HepG2 (cell line): ENCODE results near the gene LLGL2. TPM values are rescaled to one million over a fixed set of nuclear protein-coding genes. Genes with fewer than 3 reads are reported as not detected.
A peak's percentile ranks its signal among the peaks of the same experiment; 100 is the strongest.

ENCODE experiments used
- CCDC6 ChIP-seq: sonication (generic); formaldehyde crosslinking; IDR thresholded peaks from 2 replicates; pipeline ENCODE4 v1.8.1; 2022; ENCODE audit warnings: mild to moderate bottlenecking, missing genetic modification reagents, moderate library complexity
- NFYB ChIP-seq: sonication (generic); formaldehyde crosslinking; IDR thresholded peaks from 2 replicates; pipeline ENCODE4 v1.4.0; 2020; ENCODE audit warnings: missing genetic modification reagents
- PAWR ChIP-seq: sonication (generic); formaldehyde crosslinking; IDR thresholded peaks from 2 replicates; pipeline ENCODE4 v1.4.0; 2020; ENCODE audit warnings: missing genetic modification reagents, mild to moderate bottlenecking, borderline replicate concordance
- RBM39 ChIP-seq: fragments of 200-400 bp; formaldehyde crosslinking; IDR thresholded peaks from one replicate; pipeline ENCODE4 v1.6.1; 2018; ENCODE audit warnings: antibody characterized with exemption, mild to moderate bottlenecking, low read depth, low read length; ENCODE audit not compliant: poor library complexity, severe bottlenecking
- REXO4 ChIP-seq: sonication (generic); formaldehyde crosslinking; IDR thresholded peaks from 2 replicates; pipeline ENCODE4 v1.8.0; 2022; ENCODE audit warnings: missing genetic modification reagents, mild to moderate bottlenecking, borderline replicate concordance
- SMARCC2 ChIP-seq: fragments of 450-650 bp; IDR thresholded peaks from 2 replicates; pipeline ENCODE4 v1.6.1; 2017; ENCODE audit warnings: antibody characterized with exemption, mild to moderate bottlenecking
- TBX2 ChIP-seq: sonication (generic); formaldehyde crosslinking; IDR thresholded peaks from 2 replicates; pipeline ENCODE4 v1.5.0; 2020; ENCODE audit warnings: missing genetic modification reagents, mild to moderate bottlenecking, borderline replicate concordance
- ZSCAN25 ChIP-seq: sonication (generic); formaldehyde crosslinking; IDR thresholded peaks from 2 replicates; pipeline ENCODE4 v1.8.0; 2022; ENCODE audit warnings: mild to moderate bottlenecking, missing genetic modification reagents
- polyA plus RNA-seq, 8 experiments: library from polyadenylated mRNA; depleted of rRNA in 3 of 8; stranded (reverse) in 7 of 8; unstranded in 1 of 8; fragments of >200 nt; fragmentation: Illumina TruSeq in 4 of 8; extraction: Trizol in 4 of 8; gene quantifications; 2 replicates each; pipeline versions ENCODE4 v1.2.1 to v1.2.3, GENCODE V29; 2011 to 2016; ENCODE audit warnings: low read depth in 4 of 8, missing spikeins in 1 of 8, mixed read lengths in 1 of 8; ENCODE audit not compliant: insufficient read depth in 1 of 8
- total RNA-seq, 5 experiments: library from RNA; depleted of rRNA; stranded (reverse); fragments of >200 nt; fragmentation: Illumina TruSeq; extraction: Trizol; gene quantifications; 2 replicates each; pipeline ENCODE4 v1.2.3, GENCODE V29; 2016; ENCODE audit warnings: low read depth in 1 of 5
- TF ChIP-seq, protein P1 (sequence below): sonication (generic); formaldehyde crosslinking; IDR thresholded peaks from 2 replicates; pipeline ENCODE4 v1.4.0; 2020; ENCODE audit warnings: mild to moderate bottlenecking, missing genetic modification reagents
- TF ChIP-seq, protein P2 (sequence below): sonication (generic); formaldehyde crosslinking; IDR thresholded peaks from 2 replicates; pipeline ENCODE4 v1.4.0; 2020; ENCODE audit warnings: missing genetic modification reagents
- TF ChIP-seq, protein P3 (sequence below): sonication (generic); formaldehyde crosslinking; IDR thresholded peaks from 2 replicates; pipeline ENCODE4 v1.4.0; 2020; ENCODE audit warnings: low read depth, missing genetic modification reagents
- TF ChIP-seq, protein P4 (sequence below): sonication (generic); formaldehyde crosslinking; IDR thresholded peaks from 2 replicates; pipeline ENCODE4 v1.4.0; 2020; ENCODE audit warnings: missing genetic modification reagents
- TF ChIP-seq, protein P5 (sequence below): sonication (generic); formaldehyde crosslinking; IDR thresholded peaks from 2 replicates; pipeline ENCODE4 v1.5.0; 2020; ENCODE audit warnings: mild to moderate bottlenecking, missing genetic modification reagents, borderline replicate concordance

Gene LLGL2
- total and polyA plus RNA-seq, 2 of the 13 experiments (the other 11 are each of a cell fraction or from before 2014, with no cell fraction given) = 83.0 to 86.7 TPM

DNA sequence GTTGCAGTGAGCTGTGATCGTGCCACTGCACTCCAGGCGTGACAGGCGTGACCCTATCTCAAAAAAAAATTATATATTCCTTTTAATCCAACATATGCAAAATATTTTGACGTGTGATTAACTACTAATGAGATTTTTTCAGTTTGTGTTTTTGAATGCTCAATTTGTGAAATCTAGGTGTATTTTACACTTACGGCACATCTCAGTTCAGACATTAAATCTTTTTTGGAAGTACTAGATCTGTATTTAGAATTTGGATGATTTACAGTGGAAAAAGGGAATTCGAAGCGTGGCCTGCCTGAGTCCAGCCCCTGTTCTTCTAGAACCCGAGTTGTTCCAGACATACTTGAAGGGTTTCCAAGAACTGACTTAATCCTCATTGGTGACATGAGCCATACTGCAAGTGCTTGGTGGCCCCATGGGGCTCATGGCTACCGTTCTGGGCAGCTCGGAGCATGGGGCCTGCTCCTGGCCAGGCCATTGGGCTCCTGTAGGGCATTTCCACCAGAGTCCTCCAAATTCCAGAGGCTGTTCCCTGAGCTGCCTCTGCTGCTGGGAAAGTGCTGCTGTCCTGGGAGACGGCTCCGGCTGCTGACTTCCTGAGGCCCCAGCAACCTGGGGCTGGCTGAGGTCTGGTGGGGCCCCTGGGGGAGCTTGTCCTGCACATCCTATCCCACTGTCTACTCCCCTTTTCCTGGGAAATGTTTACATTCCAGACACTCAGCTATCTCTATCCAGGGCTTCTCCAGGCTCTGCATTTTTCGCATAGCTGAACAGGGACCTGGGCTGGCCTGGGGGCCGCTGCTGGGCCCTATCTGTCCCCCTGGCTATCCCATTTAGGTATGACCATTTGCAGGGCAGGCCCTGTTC is 27.2 kb downstream of the LLGL2 start (continued):
- TF ChIP-seq, protein P1, sequence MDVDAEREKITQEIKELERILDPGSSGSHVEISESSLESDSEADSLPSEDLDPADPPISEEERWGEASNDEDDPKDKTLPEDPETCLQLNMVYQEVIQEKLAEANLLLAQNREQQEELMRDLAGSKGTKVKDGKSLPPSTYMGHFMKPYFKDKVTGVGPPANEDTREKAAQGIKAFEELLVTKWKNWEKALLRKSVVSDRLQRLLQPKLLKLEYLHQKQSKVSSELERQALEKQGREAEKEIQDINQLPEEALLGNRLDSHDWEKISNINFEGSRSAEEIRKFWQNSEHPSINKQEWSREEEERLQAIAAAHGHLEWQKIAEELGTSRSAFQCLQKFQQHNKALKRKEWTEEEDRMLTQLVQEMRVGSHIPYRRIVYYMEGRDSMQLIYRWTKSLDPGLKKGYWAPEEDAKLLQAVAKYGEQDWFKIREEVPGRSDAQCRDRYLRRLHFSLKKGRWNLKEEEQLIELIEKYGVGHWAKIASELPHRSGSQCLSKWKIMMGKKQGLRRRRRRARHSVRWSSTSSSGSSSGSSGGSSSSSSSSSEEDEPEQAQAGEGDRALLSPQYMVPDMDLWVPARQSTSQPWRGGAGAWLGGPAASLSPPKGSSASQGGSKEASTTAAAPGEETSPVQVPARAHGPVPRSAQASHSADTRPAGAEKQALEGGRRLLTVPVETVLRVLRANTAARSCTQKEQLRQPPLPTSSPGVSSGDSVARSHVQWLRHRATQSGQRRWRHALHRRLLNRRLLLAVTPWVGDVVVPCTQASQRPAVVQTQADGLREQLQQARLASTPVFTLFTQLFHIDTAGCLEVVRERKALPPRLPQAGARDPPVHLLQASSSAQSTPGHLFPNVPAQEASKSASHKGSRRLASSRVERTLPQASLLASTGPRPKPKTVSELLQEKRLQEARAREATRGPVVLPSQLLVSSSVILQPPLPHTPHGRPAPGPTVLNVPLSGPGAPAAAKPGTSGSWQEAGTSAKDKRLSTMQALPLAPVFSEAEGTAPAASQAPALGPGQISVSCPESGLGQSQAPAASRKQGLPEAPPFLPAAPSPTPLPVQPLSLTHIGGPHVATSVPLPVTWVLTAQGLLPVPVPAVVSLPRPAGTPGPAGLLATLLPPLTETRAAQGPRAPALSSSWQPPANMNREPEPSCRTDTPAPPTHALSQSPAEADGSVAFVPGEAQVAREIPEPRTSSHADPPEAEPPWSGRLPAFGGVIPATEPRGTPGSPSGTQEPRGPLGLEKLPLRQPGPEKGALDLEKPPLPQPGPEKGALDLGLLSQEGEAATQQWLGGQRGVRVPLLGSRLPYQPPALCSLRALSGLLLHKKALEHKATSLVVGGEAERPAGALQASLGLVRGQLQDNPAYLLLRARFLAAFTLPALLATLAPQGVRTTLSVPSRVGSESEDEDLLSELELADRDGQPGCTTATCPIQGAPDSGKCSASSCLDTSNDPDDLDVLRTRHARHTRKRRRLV (CRISPR knock-in tag) = no peak
- TF ChIP-seq ZSCAN25 (CRISPR knock-in tag) (no peak), RBM39 (no peak), NFYB (CRISPR knock-in tag) (no peak), REXO4 (CRISPR knock-in tag) (no peak), CCDC6 (CRISPR knock-in tag) (no peak), SMARCC2 (no peak), TBX2 (CRISPR knock-in tag) (peak; percentile 72), PAWR (CRISPR knock-in tag) (no peak)
- TF ChIP-seq, protein P2, sequence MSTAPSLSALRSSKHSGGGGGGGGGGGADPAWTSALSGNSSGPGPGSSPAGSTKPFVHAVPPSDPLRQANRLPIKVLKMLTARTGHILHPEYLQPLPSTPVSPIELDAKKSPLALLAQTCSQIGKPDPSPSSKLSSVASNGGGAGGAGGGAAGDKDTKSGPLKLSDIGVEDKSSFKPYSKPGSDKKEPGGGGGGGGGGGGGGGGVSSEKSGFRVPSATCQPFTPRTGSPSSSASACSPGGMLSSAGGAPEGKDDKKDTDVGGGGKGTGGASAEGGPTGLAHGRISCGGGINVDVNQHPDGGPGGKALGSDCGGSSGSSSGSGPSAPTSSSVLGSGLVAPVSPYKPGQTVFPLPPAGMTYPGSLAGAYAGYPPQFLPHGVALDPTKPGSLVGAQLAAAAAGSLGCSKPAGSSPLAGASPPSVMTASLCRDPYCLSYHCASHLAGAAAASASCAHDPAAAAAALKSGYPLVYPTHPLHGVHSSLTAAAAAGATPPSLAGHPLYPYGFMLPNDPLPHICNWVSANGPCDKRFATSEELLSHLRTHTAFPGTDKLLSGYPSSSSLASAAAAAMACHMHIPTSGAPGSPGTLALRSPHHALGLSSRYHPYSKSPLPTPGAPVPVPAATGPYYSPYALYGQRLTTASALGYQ (CRISPR knock-in tag) = peak; percentile 65; the same call in 1 of the 2 replicates
- TF ChIP-seq, protein P3, sequence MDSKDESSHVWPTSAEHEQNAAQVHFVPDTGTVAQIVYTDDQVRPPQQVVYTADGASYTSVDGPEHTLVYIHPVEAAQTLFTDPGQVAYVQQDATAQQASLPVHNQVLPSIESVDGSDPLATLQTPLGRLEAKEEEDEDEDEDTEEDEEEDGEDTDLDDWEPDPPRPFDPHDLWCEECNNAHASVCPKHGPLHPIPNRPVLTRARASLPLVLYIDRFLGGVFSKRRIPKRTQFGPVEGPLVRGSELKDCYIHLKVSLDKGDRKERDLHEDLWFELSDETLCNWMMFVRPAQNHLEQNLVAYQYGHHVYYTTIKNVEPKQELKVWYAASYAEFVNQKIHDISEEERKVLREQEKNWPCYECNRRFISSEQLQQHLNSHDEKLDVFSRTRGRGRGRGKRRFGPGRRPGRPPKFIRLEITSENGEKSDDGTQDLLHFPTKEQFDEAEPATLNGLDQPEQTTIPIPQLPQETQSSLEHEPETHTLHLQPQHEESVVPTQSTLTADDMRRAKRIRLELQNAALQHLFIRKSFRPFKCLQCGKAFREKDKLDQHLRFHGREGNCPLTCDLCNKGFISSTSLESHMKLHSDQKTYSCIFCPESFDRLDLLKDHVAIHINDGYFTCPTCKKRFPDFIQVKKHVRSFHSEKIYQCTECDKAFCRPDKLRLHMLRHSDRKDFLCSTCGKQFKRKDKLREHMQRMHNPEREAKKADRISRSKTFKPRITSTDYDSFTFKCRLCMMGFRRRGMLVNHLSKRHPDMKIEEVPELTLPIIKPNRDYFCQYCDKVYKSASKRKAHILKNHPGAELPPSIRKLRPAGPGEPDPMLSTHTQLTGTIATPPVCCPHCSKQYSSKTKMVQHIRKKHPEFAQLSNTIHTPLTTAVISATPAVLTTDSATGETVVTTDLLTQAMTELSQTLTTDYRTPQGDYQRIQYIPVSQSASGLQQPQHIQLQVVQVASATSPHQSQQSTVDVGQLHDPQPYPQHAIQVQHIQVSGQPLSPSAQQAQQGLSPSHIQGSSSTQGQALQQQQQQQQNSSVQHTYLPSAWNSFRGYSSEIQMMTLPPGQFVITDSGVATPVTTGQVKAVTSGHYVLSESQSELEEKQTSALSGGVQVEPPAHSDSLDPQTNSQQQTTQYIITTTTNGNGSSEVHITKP (CRISPR knock-in tag) = no peak
- TF ChIP-seq, protein P4, sequence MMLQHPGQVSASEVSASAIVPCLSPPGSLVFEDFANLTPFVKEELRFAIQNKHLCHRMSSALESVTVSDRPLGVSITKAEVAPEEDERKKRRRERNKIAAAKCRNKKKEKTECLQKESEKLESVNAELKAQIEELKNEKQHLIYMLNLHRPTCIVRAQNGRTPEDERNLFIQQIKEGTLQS = no peak
- TF ChIP-seq, protein P5, sequence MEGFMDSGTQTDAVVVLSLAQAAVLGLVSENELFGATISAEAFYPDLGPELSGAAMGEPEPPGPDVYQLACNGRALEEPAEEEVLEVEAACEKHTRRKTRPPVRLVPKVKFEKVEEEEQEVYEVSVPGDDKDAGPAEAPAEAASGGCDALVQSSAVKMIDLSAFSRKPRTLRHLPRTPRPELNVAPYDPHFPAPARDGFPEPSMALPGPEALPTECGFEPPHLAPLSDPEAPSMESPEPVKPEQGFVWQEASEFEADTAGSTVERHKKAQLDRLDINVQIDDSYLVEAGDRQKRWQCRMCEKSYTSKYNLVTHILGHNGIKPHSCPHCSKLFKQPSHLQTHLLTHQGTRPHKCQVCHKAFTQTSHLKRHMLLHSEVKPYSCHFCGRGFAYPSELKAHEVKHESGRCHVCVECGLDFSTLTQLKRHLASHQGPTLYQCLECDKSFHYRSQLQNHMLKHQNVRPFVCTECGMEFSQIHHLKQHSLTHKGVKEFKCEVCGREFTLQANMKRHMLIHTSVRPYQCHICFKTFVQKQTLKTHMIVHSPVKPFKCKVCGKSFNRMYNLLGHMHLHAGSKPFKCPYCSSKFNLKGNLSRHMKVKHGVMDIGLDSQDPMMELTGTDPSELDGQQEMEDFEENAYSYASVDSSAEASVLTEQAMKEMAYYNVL (CRISPR knock-in tag) = peak; percentile 69
